DMS153 (cell line): ENCODE results near the gene RUFY2.
A peak's percentile ranks its signal among the peaks of the same experiment; 100 is the strongest.
"Not testable (repeated sequence)": the region's sequence is repeated elsewhere in the genome, so short reads cannot be mapped to it uniquely, and the experiment has no call there.

Source experiments
- DNase-seq: peaks from one replicate; lab custom pipeline; 2025; lab: John Stamatoyannopoulos, UW

Gene RUFY2, protein sequence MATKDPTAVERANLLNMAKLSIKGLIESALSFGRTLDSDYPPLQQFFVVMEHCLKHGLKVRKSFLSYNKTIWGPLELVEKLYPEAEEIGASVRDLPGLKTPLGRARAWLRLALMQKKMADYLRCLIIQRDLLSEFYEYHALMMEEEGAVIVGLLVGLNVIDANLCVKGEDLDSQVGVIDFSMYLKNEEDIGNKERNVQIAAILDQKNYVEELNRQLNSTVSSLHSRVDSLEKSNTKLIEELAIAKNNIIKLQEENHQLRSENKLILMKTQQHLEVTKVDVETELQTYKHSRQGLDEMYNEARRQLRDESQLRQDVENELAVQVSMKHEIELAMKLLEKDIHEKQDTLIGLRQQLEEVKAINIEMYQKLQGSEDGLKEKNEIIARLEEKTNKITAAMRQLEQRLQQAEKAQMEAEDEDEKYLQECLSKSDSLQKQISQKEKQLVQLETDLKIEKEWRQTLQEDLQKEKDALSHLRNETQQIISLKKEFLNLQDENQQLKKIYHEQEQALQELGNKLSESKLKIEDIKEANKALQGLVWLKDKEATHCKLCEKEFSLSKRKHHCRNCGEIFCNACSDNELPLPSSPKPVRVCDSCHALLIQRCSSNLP

GRCh38 chr10:68406815-68407548, at the start of gene RUFY2:
TSS of gene RUFY2 (minus strand) at chr10:68407277. CDS start at chr10:68407189, 88 bp downstream.
- peak; percentile 49 for DNase-seq

GRCh38 chr10:68449698-68450097, 42.6 kb upstream of the RUFY2 start:
- DNase-seq: not testable (repeated sequence)

DNA sequence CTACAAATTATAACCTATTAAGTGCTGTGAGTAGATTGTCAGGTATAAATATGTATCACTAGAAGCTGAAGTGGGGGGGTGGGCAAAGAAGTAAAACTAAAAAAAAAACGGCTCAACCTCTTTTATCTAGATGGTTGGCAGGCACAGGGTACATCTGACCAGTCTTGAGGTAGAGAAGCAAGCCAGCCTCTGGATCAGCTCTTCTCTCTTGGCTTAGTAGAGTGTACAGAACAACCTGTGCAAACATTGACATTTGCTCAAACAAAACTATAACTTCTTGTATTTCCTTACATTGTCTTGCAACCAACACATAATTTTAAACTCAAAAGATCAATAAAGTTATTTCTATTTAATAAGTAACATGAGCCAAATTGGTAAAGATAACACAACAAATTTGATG, 39.1 kb upstream of the RUFY2 start:
- DNase-seq: no peak

GRCh38 chr10:68442971-68443370, 35.9 kb upstream of the RUFY2 start:
- DNase-seq: no peak

- no peak for DNase-seq
Measured at GRCh38 chr10:68440898-68441297, 33.8 kb upstream of the RUFY2 start.

DNA sequence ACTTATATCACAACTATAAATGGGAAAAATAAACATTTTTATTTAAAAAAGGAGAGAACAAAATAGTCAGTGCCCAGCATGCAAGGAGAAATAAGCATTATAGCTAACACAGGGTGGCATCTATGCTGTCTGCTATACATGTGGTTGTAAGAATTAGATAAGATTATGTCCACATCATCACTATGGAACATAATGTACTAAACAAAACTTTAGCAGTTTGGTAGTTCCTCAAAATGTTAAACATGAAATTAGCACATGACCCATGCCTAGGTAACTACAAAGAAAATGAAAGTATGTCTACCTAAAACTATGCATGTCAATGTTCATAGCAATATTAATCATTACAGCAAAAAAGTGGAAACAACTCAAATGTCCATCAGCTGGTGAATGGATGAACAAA, 28.7 kb upstream of the RUFY2 start:
- DNase-seq: no peak

GRCh38 chr10:68434657-68435056, 27.6 kb upstream of the RUFY2 start:
- no peak for DNase-seq

- DNase-seq: no peak
Measured at GRCh38 chr10:68428396-68429104, 21.5 kb upstream of the RUFY2 start.

DNA sequence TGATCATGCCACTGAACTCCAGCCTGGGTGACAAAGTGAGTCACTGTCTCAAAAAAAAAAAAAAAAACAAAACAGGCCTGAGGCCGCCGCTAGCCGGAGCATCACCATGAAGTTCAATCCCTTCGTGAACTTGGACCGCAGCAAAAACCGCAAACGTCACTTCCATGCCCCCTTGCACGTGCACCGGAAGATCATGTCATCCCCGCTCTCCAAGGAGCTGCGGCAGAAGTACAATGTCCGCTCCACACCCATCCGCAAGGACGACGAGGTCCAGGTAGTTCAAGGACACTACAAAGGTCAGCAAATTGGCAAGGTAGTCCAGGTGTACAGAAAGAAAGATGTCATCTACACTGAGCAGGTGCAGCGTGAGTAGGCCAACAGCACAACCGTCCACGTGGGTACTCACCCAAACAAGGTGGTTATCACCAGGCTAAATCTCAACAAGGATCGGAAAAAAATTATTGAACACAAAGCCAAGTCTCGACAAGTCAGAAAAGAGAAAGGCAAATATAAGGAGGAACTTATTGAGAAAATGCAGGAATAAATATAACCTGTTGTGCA, 17.5 kb upstream of the RUFY2 start:
- DNase-seq: no peak

GRCh38 chr10:68423522-68423921, 16.4 kb upstream of the RUFY2 start:
- DNase-seq: no peak

- no peak for DNase-seq
Measured at GRCh38 chr10:68419376-68419775, 12.3 kb upstream of the RUFY2 start.

DNA sequence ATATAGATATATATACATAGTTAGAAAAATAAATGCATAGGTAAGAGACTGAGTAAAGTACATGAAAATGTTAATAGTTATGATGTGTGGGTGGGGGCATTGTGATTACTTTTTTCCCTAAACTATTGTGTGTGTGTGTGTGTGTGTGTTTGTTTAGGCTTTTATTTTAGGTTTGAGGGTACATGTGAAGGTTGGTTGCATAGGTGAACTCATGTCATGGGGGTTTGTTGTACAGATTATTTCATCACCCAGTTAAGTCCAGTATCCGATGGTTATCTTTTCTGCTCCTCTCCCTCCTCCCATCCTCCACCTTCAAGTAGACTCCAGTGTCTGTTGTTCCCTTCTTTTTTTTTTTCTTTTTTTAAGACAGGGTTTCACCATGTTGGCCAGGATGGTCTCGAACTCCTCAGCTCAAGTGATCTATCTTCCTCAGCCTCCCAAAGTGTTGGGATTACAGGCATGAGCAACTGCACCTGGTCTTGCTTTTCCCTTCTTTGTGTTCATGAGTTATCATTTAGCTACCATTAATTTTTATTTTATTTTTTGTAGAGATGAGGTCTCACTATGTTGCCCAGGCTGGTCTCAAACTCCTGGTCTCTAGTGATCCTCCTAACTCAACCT, 1.9 kb upstream of the RUFY2 start:
- DNase-seq: no peak

DNA sequence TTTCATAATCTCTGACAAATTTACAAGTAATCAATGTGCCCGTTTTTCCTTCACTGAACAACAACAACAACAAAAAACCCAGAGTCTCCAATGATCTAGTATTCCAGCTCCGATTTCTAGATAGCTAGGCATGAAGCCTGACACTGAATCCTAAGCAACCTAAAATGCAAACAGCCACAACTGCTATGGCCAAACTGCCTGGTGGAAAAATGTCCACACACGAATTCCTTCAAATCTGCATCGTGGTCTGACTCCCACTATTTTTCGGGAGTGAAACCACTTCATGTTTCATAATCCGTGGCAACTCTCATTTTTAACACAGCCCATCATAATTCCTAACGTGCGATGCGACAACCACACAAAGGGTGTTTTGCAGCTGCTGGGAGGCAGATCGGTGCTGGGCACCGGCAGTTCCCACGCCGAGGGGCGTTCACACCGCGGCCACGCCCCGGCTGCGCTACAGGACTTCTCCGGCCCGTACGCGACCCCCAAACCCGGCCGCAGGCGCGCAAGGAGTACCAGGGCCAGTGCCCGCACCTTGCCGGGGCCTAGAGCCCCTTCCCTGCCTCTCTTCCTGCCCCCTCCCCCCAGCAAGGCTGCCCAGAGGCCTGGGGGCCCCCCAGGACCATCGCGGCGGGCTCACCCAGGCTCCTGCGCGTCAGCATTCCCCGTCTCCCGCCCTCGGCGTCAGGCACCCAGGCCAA, 814 bp downstream of the RUFY2 start:
- peak; percentile 2 for DNase-seq

GRCh38 chr10:68403701-68404100, 3.4 kb downstream of the RUFY2 start:
- no peak for DNase-seq

DNA sequence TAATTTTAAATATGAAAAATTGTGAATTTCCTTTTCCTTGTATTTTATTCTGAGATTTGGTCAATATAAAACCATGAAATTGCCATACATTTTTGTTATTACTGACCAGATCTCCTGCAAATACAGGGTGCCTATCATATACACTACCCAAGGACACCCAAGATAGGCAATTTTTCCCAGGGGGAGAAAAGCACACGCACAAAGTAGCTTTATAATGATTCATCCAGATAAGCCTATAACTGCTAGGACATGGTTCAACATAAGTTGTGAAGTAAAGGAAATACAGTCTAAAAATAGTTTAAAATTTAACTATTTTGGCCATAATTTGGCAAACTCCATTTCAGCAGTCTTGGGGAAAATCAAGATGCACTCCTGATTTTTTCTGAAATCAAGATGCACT, 4.8 kb downstream of the RUFY2 start:
- DNase-seq: no peak

- no peak for DNase-seq
Measured at GRCh38 chr10:68397005-68397404, 10.1 kb downstream of the RUFY2 start.

- no peak for DNase-seq
Measured at GRCh38 chr10:68385740-68386139, 21.3 kb downstream of the RUFY2 start.

DNA sequence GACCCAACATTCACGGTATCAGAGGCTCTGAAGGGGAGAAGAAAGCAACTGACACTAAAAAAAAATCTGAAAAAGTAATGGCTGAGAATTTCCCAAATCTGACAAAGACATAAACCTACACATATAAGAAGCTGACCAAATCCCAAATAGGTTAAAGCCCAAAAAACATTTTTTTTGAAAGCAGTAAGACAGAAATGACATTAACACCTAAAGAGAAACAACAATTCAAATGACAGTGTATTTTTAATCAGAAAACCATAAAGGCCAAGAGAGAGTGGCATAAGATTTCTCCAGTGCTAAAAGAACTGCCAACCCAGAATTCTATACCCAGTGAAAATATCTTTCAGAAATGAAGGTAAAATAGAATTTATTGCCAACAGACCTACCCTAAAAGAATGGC, 35.5 kb downstream of the RUFY2 start:
- no peak for DNase-seq

GRCh38 chr10:68367121-68367520, 40.0 kb downstream of the RUFY2 start:
- DNase-seq: no peak

- no peak for DNase-seq
Measured at GRCh38 chr10:68366600-68366999, 40.5 kb downstream of the RUFY2 start.

DNA sequence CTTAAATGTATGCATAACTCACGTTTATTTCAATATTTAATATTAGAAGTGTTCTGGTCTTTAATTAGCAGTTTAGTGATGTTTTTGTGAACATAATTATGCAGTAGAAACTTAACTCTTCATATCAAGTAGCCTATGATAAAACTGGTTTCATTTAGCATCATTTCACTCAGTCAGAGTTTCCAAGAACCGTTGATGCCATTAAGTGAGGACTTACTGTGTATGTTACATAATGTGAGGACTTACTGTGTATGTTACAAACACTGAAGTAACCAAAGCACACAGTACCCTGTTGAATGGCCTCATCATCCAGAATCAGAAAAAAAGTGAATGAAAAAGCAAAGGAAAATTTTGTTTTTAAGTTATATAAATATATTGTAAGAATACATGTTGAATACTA, 41.5 kb downstream of the RUFY2 start:
- no peak for DNase-seq
